ENCODE data around the gene C4orf50.

The C4orf50 gene

DNA sequence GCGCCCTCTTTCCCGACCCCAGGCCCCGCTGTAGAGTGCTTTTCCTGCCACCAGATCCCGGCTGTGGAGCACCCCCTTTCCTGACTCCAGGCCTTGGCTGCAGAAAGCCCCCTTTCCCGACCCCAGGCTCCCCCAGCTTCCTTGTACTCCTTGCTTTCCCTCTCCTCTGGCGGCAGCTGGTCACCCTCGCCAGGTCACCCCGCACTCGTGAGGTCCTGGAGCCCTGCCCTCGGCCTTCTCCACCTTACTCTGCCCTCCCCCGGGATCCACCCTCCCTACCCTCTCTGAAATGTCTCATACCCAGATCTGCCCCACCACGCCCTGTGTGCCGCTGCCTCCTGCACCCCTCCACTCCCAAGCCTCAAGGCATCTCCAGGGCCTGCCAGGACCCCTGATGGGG, 25.0 kb upstream of the C4orf50 start:
- no peak for DNase-seq

DNA sequence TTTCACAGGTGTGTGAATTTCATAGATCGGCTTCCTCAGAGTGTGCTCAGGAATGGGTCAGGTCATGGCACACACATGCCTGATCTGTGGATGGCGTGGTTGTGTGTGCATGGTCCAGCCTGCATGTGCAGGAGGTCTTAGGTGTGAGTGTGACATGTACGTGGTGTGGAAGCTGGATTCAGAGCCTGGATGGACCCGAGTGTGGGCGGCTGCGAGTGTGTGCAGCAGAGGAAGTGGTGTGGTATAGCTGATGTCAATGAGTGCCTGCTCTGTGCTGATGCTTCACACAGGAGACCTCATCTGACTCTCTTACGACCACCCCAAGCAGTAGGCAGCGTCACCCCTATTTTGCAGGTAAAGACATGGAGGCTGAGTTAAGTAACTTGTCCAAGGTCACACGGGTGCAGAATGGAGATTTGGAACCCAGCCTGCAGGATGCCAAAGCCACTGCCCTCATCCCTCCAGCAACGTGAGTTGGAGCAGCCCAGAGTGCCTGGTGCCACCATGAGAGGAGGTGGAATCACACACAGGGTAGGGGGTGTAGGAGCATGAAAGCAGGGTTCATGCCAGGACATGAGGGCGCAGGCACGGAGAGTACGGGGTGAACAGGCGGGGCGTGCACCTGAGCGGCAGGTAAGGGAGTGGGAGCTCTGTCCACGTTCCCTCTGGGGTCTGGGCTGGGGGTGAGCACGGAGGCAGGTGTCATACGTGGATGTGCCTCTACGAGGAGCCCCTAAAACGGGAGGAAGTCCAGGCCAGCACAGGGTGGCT, 24.2 kb upstream of the C4orf50 start:
- DNase-seq: no peak

DNA sequence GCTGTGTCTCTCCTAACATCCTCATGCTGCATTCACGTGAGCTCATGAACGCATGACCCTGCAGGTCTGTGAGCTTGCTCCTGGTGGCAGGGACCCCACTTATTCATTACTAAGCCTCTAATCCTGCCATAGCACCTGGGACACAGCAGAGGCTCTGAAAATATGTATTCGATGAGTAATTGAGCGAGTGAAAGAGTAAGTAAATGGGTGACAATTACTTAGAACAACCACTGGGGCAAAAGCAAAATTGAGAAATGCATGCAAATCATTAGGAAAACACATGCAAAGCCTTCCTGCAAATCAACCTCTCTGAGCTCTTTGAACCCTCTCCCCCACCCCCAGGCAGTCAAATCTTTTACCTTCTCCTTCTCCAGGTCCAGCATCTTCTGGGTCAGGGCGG, 23.6 kb upstream of the C4orf50 start:
- DNase-seq: no peak

DNA sequence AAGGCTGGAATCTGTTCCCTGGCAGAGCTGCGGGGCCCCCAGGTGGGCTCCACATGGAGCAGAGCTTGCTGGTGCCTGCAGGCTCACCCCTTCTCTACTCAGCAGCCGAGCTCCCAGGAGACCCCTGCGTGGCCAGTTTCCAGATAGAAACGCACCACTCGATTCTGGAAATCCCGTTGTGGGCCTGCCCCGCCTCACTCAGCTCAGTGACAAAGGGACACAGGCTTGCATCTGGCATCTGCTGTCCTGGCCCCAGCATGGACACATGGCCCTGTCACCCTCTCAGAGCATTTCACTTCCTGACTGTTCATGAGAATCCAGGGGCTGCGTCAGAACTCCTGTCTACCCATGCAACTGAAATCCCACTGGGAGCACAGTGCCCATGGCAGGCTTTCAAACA, 20.5 kb upstream of the C4orf50 start:
- no peak for DNase-seq

DNA sequence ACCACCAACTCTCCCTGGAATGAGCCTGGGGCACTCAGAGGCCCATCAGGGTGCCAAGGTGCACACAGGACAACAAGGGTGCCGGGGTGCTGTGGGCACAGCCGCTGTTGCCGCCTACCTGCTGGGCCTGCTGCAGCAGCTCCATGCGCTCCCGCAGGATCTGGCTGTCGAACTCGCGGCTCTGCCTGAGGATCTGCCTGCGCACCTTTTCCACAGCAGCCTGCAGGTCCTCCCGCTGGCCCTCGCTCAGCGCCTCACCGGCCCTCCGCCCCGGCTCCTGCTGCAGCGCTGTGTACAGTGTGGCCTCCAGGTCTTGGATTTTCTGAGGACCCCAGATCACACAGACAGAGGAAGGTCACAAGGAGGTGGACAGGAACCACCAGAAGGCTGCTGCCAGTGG, 17.6 kb upstream of the C4orf50 start:
- DNase-seq: no peak

DNA sequence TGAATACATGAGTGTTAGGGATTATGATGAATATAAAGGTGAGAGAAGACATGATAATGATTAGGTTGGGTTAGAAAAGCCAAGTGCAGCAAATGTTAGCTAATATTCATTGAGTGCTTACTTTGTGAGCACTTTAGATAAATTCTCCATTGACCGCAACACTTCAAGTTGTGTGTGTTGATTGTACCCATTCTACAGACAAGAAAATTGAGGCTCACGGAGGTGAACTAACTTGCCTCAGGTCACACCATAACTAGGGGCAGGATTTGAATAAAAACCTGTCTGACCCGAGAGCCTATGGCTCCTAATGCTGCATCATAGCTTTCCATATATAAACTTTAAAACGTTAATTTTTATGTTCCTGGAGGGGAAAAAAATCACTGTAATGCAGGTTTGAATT, 15.2 kb upstream of the C4orf50 start:
- no peak for DNase-seq

DNA sequence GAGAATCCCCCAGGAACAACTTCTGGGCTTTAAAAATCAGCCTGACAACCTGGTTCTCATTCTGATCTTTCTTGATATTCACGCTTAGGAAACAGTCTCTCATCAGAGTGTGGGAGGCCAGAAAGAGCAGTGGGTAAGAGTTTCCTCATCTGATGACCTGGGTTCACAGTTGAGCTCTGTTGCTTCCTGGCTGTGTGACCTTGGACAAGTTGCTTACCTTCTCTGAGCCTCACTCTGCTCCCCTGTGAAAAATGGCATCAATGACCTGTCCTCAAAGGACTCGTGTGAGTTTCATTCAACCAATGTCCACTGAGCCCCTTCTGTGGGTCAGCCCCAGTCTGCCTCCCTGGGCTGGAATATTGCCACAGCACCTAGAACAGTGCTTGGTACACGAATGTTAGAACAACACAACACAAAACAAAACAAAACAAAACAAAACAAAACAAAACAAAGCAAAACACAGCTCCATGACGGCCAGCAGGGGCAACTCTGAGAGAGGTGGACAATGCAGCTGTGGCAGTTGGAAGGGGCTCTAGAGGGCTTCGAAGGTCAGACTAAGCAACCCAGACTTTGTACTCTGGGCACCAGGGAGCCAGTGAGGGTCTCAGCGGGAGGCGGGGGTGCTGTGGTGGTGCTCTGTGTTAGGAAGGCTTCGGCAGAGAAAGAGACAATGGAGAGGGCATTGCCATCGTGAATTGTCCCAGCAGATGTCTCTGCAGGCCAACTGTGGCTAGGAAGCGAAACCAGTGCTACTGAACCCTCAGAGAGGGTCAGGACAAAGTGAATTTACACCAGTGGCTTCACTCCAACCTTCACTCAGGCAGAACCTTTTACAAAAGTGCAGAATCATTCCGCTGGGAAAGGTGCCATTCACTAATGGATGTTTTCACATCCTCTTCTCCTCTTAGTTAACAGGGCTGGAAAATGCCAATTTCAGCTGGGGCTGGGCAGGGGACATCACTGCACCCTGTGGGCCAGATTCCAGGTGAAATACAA, 14.3 kb upstream of the C4orf50 start:
- DNase-seq: no peak

DNA sequence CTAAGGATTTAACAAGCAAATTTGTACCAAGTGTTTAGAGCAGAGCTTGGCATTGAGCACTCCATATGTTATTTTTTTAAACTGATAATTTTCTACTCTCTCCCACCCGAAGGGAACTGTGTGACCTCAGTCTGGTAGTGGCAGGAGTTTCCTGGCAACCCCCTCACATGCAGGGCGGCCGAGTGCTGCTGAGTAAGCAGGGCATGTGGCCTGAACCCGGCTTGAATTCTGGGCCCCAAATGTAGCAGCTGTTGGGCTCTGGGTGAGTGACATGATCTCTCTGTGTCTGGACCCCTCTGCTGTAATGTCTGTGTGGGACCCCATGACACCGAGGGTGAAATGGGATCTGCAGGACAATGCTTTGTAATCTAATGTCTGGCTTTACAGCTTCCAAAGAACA, 13.6 kb upstream of the C4orf50 start:
- no peak for DNase-seq

DNA sequence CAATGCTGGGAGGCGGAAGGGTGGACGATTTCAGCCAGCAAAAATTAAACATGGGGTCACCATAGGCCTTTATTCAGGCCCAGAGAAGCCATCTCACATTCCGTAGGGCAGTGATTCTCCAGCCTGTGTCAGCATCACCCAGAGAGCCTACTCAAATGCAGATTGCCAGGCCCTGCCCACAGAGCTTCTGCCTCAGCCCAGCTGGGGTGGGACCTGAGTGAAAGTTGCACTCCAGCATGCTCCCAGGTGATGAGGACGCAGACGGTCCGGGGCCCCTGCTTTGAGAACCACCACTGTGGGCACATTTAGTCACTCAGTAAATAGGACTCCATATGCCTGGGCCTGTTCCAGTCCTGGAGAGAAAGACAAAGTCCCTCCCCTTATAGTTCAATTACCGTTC, 12.4 kb upstream of the C4orf50 start:
- DNase-seq: no peak

DNA sequence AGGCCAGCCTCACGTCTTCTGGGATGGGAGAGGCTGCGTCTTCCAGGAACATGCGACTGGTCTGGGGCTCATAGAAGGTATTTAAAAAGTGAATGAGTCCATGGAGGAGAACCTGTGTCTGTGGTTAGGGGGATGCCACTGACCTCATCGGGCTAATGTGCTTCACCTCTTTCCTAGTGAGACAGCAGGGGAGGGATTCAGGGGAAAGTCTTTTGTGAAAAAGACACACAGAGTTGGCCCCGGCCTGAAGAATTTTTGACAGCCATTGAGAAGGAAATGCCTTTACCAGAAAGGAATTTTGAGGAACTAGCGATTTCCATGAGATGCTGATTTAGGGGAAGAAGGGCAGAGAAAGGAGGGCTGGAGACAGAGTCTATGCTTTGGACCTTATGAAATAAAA, 11.0 kb upstream of the C4orf50 start:
- DNase-seq: no peak

DNA sequence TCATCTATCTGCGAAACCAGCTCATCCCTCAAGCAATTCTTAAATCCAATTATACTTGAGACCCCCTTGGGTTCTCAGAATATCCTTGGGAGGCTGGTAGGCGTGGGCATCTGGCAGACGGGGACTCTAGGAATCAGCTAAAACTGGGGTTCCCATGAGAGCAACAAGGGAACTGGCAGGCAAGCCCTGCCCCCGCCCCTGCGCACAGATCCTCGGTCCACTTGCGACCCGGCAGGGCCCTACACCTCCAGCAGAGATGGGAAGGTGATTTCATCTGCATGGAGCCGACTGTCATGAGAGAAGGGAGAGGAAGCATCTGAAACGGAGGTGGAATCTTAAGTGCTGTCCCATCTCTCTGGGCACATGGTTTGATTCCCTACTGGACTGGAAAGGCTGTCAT, 9.9 kb upstream of the C4orf50 start:
- DNase-seq: no peak

DNA sequence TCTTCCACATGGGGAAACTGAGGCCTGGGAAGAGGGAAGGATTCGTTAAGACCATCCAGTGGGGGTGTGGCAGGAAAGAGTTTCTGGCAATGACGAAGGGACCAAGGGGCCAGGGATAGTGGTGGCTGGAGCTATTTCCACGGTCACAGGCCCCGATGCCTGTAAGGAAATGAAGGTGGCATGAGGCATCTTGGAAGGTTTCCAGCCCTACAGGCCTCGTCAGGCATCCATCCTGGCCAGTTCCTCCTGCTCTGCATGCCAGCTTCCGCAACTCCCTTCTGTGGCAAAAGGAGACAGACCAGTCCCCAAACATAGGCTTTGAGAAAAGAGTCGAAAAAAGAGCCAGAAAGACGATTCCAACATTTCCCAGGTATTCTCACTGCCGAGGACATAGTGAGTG, 9.2 kb upstream of the C4orf50 start:
- no peak for DNase-seq

DNA sequence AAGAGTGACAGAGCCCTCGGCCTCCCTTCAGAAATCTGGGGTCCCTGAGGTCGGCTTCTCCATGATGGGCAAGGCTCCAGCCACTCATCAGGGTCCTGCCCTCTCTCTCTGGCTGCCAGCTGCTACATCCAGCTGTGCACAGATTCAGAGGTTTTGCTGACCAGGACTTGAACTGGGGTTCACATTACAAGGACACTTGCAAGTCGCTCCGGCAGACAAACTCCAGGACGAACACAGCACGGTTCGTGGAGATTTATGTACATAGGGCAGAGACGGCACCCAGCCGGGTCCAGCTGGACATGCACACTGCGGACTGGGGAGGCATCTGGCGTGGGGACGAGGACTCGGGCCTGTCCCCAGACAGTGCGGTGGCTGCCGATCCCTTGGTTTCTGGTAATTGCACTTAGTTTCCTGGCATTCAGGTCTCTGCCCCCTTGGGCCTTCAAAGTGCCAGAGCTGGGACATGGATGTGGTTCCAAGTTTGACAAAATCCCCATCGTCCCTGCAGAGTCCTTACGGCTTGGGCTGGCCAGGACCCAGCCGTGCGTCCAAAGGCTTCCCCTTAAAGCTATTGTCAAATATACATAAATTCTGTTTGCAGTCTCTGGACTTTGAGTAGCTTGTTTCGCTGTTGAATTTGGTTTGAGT, 6.2 kb upstream of the C4orf50 start:
- DNase-seq: no peak

DNA sequence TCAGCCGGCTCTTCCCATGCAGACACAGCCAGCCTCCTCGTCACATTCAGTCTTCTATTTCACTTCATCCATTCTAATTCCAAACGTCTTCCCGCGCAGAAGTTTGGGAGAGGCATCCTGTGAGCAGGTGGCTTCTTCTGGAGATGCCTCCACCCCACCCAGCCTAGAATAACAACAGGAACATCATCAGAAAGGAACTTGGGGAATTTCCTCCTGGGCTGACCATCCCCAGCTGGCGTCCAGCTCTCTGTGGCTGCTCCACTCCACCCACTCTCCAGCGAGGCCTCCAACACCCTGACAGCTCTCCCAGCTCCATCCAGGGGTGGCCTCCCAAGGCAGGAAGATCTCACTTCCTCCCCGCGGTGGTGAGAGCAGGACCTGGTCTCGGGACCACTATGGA, 5.5 kb upstream of the C4orf50 start:
- DNase-seq: no peak

DNA sequence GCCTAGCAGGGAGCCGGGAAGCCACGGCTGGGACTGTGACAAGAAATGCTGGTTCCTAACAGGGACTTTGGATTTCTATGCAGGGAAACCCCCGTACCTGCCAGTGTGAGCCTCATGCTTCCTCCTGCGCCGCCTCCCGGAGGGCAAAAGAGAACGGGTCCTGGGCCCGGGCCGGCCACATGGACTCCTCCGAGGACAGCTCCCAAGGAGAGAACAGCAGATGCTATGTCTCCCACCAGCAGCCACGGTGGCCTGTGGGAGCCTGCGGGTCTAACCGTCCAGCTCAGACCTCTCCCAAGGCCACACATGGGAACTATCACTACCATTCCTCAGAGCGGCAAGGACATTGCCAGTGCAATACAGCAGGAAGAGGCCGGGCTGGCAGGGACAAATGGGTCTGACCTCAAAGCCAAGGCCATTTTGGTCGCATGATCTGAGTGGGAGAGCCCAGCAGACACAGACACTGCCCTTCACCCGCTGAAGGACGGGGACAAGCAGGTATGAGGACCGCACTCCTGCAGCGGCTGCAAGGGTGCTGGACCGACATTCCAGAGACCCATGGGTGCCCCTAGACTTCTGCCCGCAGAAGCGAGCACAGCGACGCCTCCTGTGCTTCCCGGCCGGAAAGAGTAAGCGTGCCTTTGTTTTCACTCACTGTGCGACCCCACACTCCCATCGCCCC, 4.5 kb upstream of the C4orf50 start:
- no peak for DNase-seq

DNA sequence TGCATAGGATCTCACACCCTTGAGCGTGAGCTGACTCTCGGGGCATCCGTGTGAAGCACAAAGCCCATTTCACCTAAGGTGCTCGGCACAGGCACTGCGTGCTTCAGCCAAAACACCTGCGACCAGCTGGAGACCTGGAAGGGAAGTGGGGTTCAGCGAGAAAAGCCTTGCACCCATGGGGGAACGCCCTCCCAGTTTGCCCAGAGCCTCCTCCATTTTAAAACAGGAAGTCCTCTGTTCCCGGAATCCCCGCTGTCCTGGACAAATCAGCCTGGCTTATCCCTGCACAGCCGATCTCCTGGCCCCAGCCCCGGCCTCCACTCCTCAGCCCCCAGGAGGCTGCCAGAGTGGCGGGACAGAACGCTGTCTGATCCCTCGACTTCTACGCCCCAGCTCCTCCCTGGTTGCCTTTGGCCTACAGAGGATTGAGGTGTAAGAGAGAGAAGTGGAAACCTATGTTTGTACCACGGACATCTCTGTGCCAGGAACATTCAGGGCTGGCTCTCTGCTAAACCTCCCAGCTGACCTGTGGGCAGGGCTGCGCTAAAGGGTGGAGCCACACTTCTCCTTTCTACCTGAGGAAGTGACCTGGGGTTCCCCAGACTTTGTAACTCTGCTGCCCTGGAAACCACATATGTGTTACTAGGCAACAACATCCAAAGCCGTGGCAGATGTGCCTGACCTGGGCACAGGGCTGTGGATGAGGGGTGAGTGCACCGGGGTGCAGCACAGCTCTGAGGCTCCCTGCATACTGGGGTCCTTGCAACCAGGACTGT, 3.8 kb upstream of the C4orf50 start:
- no peak for DNase-seq

DNA sequence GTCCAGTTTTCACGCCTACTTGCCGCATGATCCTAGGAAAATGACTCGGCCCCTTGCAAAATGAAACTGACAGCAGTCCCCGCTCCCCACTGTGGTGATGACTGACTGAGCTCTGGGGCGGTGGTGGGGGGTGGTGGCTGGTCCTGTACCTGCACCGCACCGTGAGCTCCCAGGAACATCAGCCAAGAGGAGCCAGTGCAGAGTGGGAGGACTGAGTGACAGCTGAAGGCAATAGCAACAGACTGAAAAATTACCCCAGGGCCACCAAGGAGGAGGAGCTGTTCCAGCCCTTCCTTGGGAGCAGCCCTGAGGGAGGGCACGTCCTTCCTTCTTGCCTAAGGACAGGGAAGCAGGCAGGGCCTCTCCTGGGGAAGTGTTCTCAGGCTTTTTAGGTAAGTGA, 2.4 kb upstream of the C4orf50 start:
- no peak for DNase-seq

DNA sequence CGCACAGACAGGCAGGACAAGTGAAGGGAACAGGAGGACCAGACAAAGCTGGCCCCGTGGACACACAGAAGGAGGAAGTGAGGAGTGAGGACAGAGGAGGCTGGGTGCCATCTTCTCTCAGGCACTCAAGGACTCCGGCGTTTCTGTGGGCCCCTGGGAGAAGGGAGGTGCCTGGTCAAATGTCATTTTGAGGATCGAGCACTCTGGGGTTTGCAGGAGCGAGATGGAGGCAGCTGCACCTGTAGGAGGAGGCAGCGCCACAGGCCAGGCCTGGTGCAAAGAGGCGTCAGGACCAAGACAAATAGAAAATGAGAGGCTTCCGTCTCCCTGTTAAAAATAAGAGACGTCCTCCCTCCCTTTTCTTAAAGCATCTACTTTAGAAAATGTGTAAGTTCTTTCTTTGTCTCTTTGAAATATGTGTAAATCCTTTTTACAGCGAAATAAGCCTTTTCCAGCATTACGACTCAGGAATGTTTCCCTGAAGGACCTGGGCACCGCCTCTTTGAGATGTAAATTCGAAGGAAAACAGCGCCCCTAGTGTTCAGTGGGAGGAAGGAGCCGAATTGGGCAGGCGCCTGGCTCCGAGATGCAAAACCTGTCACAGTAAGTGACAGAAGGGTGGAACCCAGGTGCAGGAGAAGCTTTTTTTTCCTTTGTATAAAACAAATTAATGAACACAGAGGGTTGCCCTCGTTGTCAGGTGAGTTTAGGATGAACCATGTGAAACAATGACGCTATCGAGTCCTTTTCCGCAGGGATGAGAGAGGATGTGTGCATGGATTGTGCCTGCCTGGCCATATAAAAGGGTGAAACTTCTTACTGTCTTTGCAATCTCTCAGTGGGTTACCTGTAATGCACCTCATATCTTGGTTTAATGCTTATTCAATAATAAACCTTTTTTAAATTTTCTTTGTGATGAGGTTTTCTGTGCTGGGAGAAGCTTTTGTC, 1.4 kb upstream of the C4orf50 start:
- DNase-seq: no peak

DNA sequence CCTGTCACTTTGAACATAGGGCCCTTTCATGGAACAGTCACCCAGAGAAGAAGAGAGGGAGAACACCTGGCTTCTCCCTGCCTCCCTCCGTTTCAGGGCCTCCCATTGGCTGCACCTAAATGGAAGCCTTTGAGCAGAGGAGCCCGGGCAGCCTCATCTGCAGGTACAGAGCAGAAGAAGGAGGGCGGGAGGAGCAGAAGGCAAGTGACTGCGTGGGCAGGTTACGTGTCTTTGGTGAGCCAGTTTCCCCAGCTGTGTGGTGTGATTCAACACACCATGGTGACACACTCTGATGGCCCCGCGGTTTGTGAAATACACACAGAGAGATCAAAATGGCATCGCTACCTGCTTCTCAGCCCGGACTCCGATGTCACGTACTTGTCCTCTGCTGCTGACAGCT, 431 bp downstream of the C4orf50 start:
- DNase-seq: no peak

DNA sequence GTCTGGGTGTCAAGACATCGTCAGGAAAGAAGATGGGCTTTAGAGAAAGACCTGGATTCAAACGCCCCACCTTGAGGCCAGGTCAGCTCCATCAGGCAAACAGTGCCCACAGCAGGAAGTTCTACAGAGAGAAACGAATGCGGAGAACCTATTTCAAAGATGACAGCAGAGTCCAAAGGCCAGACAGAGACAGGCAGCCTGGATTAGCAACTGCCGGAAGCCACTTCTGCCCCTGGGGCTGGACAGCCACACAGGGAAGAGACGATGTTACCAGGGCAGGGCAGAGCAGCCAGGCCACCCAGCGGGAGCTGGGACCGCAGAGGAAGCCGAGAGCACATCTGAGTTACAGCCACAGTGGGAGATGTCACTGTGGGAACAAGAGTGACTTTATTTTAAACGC, 1.2 kb downstream of the C4orf50 start:
- DNase-seq: no peak

DNA sequence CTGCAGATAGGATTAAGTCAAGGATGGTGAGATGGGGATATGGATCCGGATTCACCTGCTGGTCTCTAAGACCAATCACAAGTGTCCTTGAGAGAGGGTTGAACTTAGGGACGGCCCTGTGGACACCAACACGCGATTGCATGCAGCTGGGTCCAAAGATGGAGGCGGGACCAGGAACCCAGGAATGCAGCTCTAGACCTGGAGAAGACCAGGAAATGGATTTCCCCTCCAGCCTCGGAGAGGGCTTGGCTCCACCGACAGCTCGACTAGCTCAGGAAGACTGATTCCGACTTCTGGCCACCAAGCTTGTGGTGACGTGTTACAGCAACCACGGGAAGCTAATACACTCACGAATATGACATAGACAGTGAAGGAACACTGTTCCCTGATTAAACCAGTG, 4.7 kb downstream of the C4orf50 start:
- DNase-seq: no peak
